ENCODE measurements around the gene MRPL34. TPM values are rescaled to one million over a fixed set of nuclear protein-coding genes. Genes with fewer than 3 reads are reported as not detected.

The MRPL34 gene
- total and polyA plus RNA-seq, 4 donors: 22.3 to 137 (median 93.4) TPM

GRCh38 chr19:17311455-17312188, 6.0 kb downstream of the MRPL34 start:
- Histone ChIP-seq H3K4me3 (no peak overlapping the region), H3K9me3 (ENCODE audit: control insufficient read depth in 4 of 4, insufficient read depth in 3 of 4, low read length in 3 of 4) (no peaks in the 10 kb centered on the region), H3K27ac (ENCODE audit: low read depth in 1 of 2, low read length in 1 of 2) (peak overlapping the region in 1 of 2 donors; percentile 17), H3K9ac (ENCODE audit: insufficient read depth in 1 of 2, low read length in 2 of 2) (no peak overlapping the region), H3K4me1 (ENCODE audit: control insufficient read depth in 5 of 5, insufficient read depth in 5 of 5, low read length in 5 of 5) (peaks cover 0 to 10% (median 6%) of the 10 kb centered on the region in 5 donors), H3K27me3 (ENCODE audit: control insufficient read depth in 3 of 3, insufficient read depth in 3 of 3, low read length in 2 of 3) (no peaks in the 10 kb centered on the region), H3K36me3 (ENCODE audit: control insufficient read depth in 4 of 4, insufficient read depth in 4 of 4, low read length in 4 of 4) (peaks cover 11 to 31% (median 12%) of the 10 kb centered on the region in 4 donors)
- DNase-seq (no peak), ATAC-seq (ENCODE audit: insufficient read depth, low FRiP score) (no peak)
- TF ChIP-seq CTCF (IDR thresholded peaks at IDR 0.05; ENCODE audit: control extremely low read depth, extremely low read depth): no peak
- 72 to 80% methylated on average over 11 of the region's 11 CpGs for WGBS, 2 donors

- Histone ChIP-seq H3K9ac (ENCODE audit: insufficient read depth in 1 of 2, low read length in 2 of 2) (no peak overlapping the region), H3K4me1 (ENCODE audit: control insufficient read depth in 5 of 5, insufficient read depth in 5 of 5, low read length in 5 of 5) (peaks cover 0 to 8% (median 6%) of the 10 kb centered on the region in 5 donors), H3K27ac (ENCODE audit: low read depth in 1 of 2, low read length in 1 of 2) (peak overlapping the region in 1 of 2 donors; percentile 6), H3K9me3 (ENCODE audit: control insufficient read depth in 4 of 4, insufficient read depth in 3 of 4, low read length in 3 of 4) (no peaks in the 10 kb centered on the region), H3K27me3 (ENCODE audit: control insufficient read depth in 3 of 3, insufficient read depth in 3 of 3, low read length in 2 of 3) (no peaks in the 10 kb centered on the region), H3K36me3 (ENCODE audit: control insufficient read depth in 4 of 4, insufficient read depth in 4 of 4, low read length in 4 of 4) (peaks cover 11 to 31% (median 12%) of the 10 kb centered on the region in 4 donors), H3K4me3 (no peak overlapping the region)
- no peak for TF ChIP-seq CTCF (IDR thresholded peaks at IDR 0.05; ENCODE audit: control extremely low read depth, extremely low read depth)
- ATAC-seq (ENCODE audit: insufficient read depth, low FRiP score) (no peak), DNase-seq (no peak)
- 79 to 94% methylated on average over 20 of the region's 20 CpGs for WGBS, 2 donors
Measured at GRCh38 chr19:17312189-17313113, 6.8 kb downstream of the MRPL34 start.

GRCh38 chr19:17314007-17314593, 8.4 kb downstream of the MRPL34 start:
- Histone ChIP-seq H3K27me3 (ENCODE audit: control insufficient read depth in 3 of 3, insufficient read depth in 3 of 3, low read length in 2 of 3) (no peaks in the 10 kb centered on the region), H3K4me3 (no peak overlapping the region), H3K9me3 (ENCODE audit: control insufficient read depth in 4 of 4, insufficient read depth in 3 of 4, low read length in 3 of 4) (no peaks in the 10 kb centered on the region), H3K4me1 (ENCODE audit: control insufficient read depth in 5 of 5, insufficient read depth in 5 of 5, low read length in 5 of 5) (peaks cover 0 to 8% (median 6%) of the 10 kb centered on the region in 5 donors), H3K9ac (ENCODE audit: insufficient read depth in 1 of 2, low read length in 2 of 2) (no peak overlapping the region), H3K27ac (ENCODE audit: low read depth in 1 of 2, low read length in 1 of 2) (no peak overlapping the region), H3K36me3 (ENCODE audit: control insufficient read depth in 4 of 4, insufficient read depth in 4 of 4, low read length in 4 of 4) (peaks cover 11 to 37% (median 12%) of the 10 kb centered on the region in 4 donors)
- ATAC-seq (ENCODE audit: insufficient read depth, low FRiP score) (no peak), DNase-seq (no peak)
- 94 to 97% methylated on average over 19 of the region's 19 CpGs for WGBS, 2 donors
- no peak for TF ChIP-seq CTCF (IDR thresholded peaks at IDR 0.05; ENCODE audit: control extremely low read depth, extremely low read depth)
